B cell (primary cell): ENCODE data around the gene DOCK3.

Experiments used
- CTCF ChIP-seq: fragments of 200-600 bp; IDR thresholded peaks from one replicate; pipeline ENCODE4 v1.8.0; 2022; ENCODE audit warnings: antibody characterized with exemption, mild to moderate bottlenecking
- EZH2 ChIP-seq: IDR thresholded peaks from 2 replicates; pipeline ENCODE4 v1.6.1; 2012; ENCODE audit warnings: borderline replicate concordance, low read depth, mild to moderate bottlenecking, moderate library complexity, low read length; ENCODE audit not compliant: insufficient read depth, poor library complexity, severe bottlenecking

DNA sequence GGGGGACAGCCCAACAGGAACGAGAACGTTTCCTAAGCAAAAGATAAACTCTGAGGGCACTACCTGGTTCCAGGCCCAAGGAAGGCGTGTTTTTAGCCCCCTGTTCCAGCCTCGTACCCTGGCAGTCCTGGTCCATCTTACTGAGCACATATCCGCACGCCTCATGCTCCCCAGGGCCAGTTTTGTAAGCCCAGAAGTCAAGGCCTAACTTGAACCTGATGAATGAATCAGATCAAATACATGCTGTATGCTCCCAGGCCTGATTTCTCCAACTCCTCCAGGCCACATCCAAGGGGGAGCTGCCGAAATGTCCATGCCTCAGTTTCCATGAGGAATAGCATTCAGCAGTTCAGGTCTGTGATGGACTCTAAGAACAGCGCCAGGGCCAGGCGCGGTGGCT, 14.3 kb upstream of the DOCK3 start:
- TF ChIP-seq CTCF (no peak), EZH2 (no peak)
